Progenitor cell of endocrine pancreas (in vitro differentiated cells): ENCODE measurements around the gene FAM210B. TPM values are rescaled to one million over a fixed set of nuclear protein-coding genes. Genes with fewer than 3 reads are reported as not detected.
"Not testable (repeated sequence)": the region's sequence is repeated elsewhere in the genome, so short reads cannot be mapped to it uniquely, and the experiment has no call there.

ENCODE experiments used
- DNase-seq: peaks from one replicate; pipeline ENCODE4 v3.0.0; 2021; ENCODE audit warnings: low spot score; ENCODE audit not compliant: unreplicated experiment
- H3K27ac Mint-ChIP-seq: 2 replicates; pipeline ENCODE4 v1.8.0; 2021; ENCODE audit warnings: mild to moderate bottlenecking, moderate library complexity, mixed read lengths
- H3K27me3 Mint-ChIP-seq: 2 replicates; pipeline ENCODE4 v1.8.0; 2021; ENCODE audit warnings: mixed read lengths
- H3K36me3 Mint-ChIP-seq: 2 replicates; pipeline ENCODE4 v1.8.0; 2022; ENCODE audit warnings: mixed read lengths; ENCODE audit not compliant: insufficient read depth
- H3K4me1 Mint-ChIP-seq: 2 replicates; pipeline ENCODE4 v1.8.0; 2021; ENCODE audit warnings: low read depth, mixed read lengths
- H3K4me3 Mint-ChIP-seq: 2 replicates; pipeline ENCODE4 v1.8.0; 2021; ENCODE audit warnings: low read depth, mild to moderate bottlenecking, moderate library complexity, mixed read lengths
- H3K9me3 Mint-ChIP-seq: 2 replicates; pipeline ENCODE4 v1.8.0; 2021; ENCODE audit warnings: low read depth, mixed read lengths
- total RNA-seq: library from RNA; stranded (reverse); gene quantifications from 2 replicates; pipeline ENCODE4 v1.2.1, GENCODE V29; 2021
- TF ChIP-seq, protein P1 (sequence below): fragments of 200-600 bp; sonication (generic); IDR thresholded peaks from one replicate; pipeline ENCODE4 v1.5.0; 2021; ENCODE audit warnings: antibody characterized with exemption, mild to moderate bottlenecking; ENCODE audit not compliant: unreplicated experiment

FAM210B gene
- total RNA-seq, 1 donor from 2014 or later, result 60.3 TPM

DNA sequence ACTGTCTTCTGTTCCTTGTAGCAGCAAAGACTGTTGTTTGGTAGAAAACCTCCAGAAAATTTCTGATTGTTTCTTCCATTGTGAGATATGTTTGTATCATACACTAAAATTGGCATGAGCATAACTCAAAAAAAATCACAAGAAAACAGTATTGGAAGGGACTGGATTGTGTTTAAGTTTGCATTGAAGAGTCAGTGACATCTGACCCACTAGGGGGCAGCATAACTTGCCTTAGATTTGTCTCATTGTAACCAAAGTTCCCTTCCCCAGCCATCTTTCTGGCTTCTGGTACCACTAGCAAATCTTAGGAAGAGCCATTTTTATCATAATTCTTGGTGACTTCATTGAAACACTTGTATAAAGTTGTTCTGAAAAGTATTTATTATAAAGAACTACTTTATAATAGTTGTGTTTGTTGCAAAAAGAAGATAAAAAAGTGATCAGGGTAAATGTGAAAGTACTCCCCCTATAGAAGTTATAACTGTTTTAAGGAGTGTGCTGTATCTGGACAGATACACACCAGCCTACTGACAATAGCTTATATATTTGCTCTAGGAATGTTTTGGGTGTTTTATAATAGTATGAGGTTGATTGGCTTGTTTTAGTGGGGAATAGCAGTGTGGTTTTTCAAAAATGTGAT, 41.3 kb downstream of the FAM210B start:
- no peaks in the 10 kb centered on the region for H3K27me3 Mint-ChIP-seq
- no peak overlapping the region for H3K4me3 Mint-ChIP-seq
- DNase-seq, result peak; percentile 21
- H3K9me3 Mint-ChIP-seq, result no peaks in the 10 kb centered on the region
- H3K4me1 Mint-ChIP-seq, result no peaks in the 10 kb centered on the region
- H3K36me3 Mint-ChIP-seq, result peaks cover 39% of the 10 kb centered on the region
- no peak overlapping the region for H3K27ac Mint-ChIP-seq
- TF ChIP-seq, protein P1, sequence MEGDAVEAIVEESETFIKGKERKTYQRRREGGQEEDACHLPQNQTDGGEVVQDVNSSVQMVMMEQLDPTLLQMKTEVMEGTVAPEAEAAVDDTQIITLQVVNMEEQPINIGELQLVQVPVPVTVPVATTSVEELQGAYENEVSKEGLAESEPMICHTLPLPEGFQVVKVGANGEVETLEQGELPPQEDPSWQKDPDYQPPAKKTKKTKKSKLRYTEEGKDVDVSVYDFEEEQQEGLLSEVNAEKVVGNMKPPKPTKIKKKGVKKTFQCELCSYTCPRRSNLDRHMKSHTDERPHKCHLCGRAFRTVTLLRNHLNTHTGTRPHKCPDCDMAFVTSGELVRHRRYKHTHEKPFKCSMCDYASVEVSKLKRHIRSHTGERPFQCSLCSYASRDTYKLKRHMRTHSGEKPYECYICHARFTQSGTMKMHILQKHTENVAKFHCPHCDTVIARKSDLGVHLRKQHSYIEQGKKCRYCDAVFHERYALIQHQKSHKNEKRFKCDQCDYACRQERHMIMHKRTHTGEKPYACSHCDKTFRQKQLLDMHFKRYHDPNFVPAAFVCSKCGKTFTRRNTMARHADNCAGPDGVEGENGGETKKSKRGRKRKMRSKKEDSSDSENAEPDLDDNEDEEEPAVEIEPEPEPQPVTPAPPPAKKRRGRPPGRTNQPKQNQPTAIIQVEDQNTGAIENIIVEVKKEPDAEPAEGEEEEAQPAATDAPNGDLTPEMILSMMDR, result peak; percentile 88

DNA sequence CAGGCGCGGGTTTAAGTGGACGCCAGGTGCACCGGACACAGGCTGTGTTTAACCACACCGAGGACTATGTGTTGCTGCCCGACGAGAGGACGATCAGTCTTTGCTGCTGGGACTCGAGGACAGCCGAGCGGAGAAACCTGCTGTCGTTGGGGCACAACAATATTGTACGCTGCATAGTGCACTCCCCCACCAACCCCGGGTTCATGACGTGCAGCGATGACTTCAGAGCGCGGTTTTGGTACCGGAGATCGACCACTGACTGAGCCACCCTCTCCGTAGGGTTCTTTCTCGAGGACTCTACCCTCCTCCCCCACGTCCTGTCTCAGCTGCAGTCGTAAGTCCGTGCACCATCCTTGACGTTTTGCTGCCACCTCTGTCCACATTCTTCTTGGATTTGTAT, 44.7 kb downstream of the FAM210B start:
- no peak for DNase-seq
- Mint-ChIP-seq H3K27ac (no peak overlapping the region), H3K27me3 (no peaks in the 10 kb centered on the region), H3K36me3 (peaks cover 39% of the 10 kb centered on the region), H3K4me1 (no peaks in the 10 kb centered on the region), H3K4me3 (no peak overlapping the region), H3K9me3 (no peaks in the 10 kb centered on the region)
- TF ChIP-seq, protein P1, result no peak

DNA sequence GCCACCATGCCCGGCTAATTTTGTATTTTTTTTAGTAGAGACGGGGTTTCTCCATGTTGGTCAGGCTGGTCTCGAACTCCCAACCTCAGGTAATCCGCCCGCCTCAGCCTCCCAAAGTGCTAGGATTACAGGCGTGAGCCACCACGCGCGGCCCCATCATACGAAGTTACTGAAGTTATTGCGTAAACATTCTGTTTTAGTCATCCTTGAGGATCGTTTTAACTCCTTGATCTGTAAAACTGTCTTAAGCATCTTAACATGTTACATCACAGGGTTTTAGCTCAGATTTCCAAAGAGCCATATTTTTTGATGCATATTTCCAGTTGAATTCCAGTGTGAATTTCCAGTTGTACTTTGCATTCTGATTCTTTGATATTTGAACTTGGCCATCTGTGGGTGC, 46.6 kb downstream of the FAM210B start:
- peaks cover 30% of the 10 kb centered on the region for H3K36me3 Mint-ChIP-seq
- H3K4me3 Mint-ChIP-seq, H3K9me3 Mint-ChIP-seq, H3K27me3 Mint-ChIP-seq, H3K4me1 Mint-ChIP-seq, H3K27ac Mint-ChIP-seq, DNase-seq: not testable (repeated sequence)

DNA sequence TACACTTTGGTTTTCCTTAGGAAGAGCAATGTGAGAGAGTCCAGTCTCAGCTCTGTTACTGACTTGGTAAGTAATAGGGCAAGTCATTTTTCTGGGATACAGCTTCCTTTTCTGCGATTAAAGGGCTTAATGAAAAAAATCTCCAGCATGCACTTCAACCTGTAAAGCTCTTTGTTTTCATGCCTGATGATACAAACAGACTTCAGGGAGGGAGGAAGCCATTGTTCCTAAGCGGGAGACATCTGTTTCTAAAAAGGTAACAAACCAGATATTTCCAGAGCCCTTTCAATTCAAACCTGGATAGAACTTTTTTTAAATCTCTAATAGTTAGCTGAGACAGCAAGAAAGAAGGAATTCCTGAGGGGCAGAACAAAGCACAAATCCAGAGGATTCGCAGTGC, 48.1 kb downstream of the FAM210B start:
- TF ChIP-seq, protein P1, result no peak
- no peak for DNase-seq
- Mint-ChIP-seq H3K4me1 (no peaks in the 10 kb centered on the region), H3K36me3 (peaks cover 25% of the 10 kb centered on the region), H3K9me3 (no peaks in the 10 kb centered on the region), H3K27ac (no peak overlapping the region), H3K27me3 (no peaks in the 10 kb centered on the region), H3K4me3 (no peak overlapping the region)

DNA sequence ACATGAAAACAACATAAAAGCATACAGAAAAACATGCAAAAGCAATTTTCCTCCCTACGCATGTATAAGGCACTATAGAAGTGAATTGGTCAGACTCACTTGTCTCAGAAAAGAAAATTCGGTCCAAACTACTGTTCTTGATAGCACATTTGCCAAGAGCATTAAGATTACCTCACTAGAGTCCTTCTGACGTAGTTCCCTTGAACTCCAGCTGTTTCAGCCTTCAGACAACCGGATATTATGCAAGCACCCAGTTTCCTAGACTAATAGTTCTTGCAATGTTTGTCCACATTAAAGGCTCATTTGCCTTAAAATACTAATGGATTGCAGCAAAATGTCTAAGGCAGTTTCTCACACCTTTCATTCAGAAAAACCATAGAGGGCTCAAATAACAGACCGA, 50.7 kb downstream of the FAM210B start:
- H3K4me3 Mint-ChIP-seq, result no peak overlapping the region
- H3K27me3 Mint-ChIP-seq, result no peaks in the 10 kb centered on the region
- TF ChIP-seq, protein P1, result no peak
- no peak overlapping the region for H3K27ac Mint-ChIP-seq
- no peaks in the 10 kb centered on the region for H3K9me3 Mint-ChIP-seq
- H3K4me1 Mint-ChIP-seq, result no peaks in the 10 kb centered on the region
- H3K36me3 Mint-ChIP-seq, result peaks cover 25% of the 10 kb centered on the region
- no peak for DNase-seq

DNA sequence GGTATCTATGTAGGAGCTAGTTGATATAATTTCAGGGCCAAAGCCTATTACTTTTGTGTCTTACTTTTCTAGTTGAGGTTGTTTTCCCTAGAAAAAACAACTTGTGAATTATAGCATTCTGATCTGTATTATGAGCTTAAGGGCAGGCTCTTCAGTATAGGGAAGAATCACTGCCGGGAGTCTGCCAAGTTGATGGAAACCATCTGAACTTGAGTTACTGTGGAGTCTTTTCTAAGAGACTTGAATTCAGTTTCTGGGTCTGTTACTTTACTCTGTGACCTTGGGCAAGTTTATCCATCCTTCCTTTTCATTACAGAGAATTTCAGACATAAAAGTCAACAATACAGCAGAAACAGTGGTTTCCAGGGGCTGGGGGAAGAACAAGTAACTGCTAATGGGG, 51.2 kb downstream of the FAM210B start:
- Mint-ChIP-seq H3K27ac (no peak overlapping the region), H3K36me3 (peaks cover 25% of the 10 kb centered on the region), H3K27me3 (no peaks in the 10 kb centered on the region), H3K4me3 (no peak overlapping the region), H3K9me3 (no peaks in the 10 kb centered on the region), H3K4me1 (no peaks in the 10 kb centered on the region)
- TF ChIP-seq, protein P1, result no peak
- DNase-seq, result no peak

DNA sequence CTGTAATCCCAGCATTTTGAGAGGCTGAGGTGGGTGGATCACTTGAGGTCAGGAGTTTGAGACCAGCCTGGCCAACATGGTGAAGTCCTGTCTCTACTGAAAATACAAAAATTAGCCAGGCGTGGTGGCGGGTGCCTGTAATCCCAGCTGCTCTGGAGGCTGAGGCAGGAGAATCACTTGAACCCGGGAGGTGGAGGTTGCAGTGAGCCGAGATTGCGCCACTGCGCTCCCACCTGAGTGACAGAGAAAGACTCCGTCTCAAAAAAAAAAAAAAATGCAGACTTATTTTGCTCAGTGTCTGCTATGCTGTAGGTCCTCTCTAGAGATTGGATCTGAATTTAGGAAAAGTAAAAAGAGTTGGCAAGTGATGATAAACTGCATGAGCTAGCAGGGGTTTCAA, 52.5 kb downstream of the FAM210B start:
- H3K36me3 Mint-ChIP-seq, result peaks cover 21% of the 10 kb centered on the region
- not testable (repeated sequence) for H3K27me3 Mint-ChIP-seq, H3K9me3 Mint-ChIP-seq, H3K4me1 Mint-ChIP-seq, H3K27ac Mint-ChIP-seq, H3K4me3 Mint-ChIP-seq, DNase-seq
